Lower leg skin (tissue), 3 donors: ENCODE measurements around the gene HSD11B2.

Source experiments
- POLR2A ChIP-seq, 2 donors: fragments of 450-650 bp; IDR thresholded peaks; one replicate each; pipeline ENCODE4 v1.6.1; 2016 to 2017; ENCODE audit warnings: antibody characterized with exemption in 2 of 2, mild to moderate bottlenecking in 1 of 2, moderate library complexity in 1 of 2
- TF ChIP-seq, protein P1 (sequence below), 3 donors: fragments of 450-650 bp; IDR thresholded peaks; one replicate each; pipeline ENCODE4 v1.5.1; 2016; ENCODE audit warnings: antibody characterized with exemption in 3 of 3, mild to moderate bottlenecking in 3 of 3, moderate library complexity in 2 of 3

GRCh38 chr16:67415872-67416793, 14.8 kb upstream of the HSD11B2 start, which contains the start of gene ZDHHC1:
- TF ChIP-seq, protein P1, sequence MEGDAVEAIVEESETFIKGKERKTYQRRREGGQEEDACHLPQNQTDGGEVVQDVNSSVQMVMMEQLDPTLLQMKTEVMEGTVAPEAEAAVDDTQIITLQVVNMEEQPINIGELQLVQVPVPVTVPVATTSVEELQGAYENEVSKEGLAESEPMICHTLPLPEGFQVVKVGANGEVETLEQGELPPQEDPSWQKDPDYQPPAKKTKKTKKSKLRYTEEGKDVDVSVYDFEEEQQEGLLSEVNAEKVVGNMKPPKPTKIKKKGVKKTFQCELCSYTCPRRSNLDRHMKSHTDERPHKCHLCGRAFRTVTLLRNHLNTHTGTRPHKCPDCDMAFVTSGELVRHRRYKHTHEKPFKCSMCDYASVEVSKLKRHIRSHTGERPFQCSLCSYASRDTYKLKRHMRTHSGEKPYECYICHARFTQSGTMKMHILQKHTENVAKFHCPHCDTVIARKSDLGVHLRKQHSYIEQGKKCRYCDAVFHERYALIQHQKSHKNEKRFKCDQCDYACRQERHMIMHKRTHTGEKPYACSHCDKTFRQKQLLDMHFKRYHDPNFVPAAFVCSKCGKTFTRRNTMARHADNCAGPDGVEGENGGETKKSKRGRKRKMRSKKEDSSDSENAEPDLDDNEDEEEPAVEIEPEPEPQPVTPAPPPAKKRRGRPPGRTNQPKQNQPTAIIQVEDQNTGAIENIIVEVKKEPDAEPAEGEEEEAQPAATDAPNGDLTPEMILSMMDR (IDR thresholded peaks at IDR 0.05): no peak
- no peak for TF ChIP-seq POLR2A (IDR thresholded peaks at IDR 0.05)
